Measurements from ENCODE around the gene SSBP2.
"Not testable (repeated sequence)": the region's sequence is repeated elsewhere in the genome, so short reads cannot be mapped to it uniquely, and the experiment has no call there.

SSBP2 gene

GRCh38 chr5:81694726-81695125 is 56.2 kb downstream of the SSBP2 start:
- Histone ChIP-seq H3K27me3 (replicated peaks; ENCODE audit: control insufficient read depth, insufficient read depth, low read length, poor library complexity, severe bottlenecking) (no peaks in the 10 kb centered on the region), H3K36me3 (ENCODE audit: control insufficient read depth, insufficient read depth, low read length) (no peaks in the 10 kb centered on the region), H3K4me1 (ENCODE audit: control insufficient read depth, insufficient read depth, low read length, poor library complexity, severe bottlenecking) (no peaks in the 10 kb centered on the region), H3K27ac (ENCODE audit: insufficient read depth, low read length, poor library complexity, severe bottlenecking) (no peak overlapping the region), H3K9me3 (ENCODE audit: control insufficient read depth, low read length) (no peaks in the 10 kb centered on the region), H3K4me3 (ENCODE audit: insufficient read depth, low read depth, low read length, poor library complexity, severe bottlenecking) (no peak overlapping the region)
- DNase-seq = no peak

GRCh38 chr5:81688215-81688614 is 62.7 kb downstream of the SSBP2 start:
- no peaks in the 10 kb centered on the region for H3K9me3 ChIP-seq (ENCODE audit: control insufficient read depth, low read length)

GRCh38 chr5:81687292-81687691 is 63.6 kb downstream of the SSBP2 start:
- H3K27ac ChIP-seq (ENCODE audit: insufficient read depth, low read length, poor library complexity, severe bottlenecking) = no peak overlapping the region
- H3K4me1 ChIP-seq (ENCODE audit: control insufficient read depth, insufficient read depth, low read length, poor library complexity, severe bottlenecking) = no peaks in the 10 kb centered on the region
- no peaks in the 10 kb centered on the region for H3K9me3 ChIP-seq (ENCODE audit: control insufficient read depth, low read length)
- peaks cover 5% of the 10 kb centered on the region for H3K36me3 ChIP-seq (ENCODE audit: control insufficient read depth, insufficient read depth, low read length)
- no peaks in the 10 kb centered on the region for H3K27me3 ChIP-seq (replicated peaks; ENCODE audit: control insufficient read depth, insufficient read depth, low read length, poor library complexity, severe bottlenecking)
- no peak overlapping the region for H3K4me3 ChIP-seq (ENCODE audit: insufficient read depth, low read depth, low read length, poor library complexity, severe bottlenecking)
- no peak for DNase-seq

More at GRCh38 chr5:81688215-81688614, 62.7 kb downstream of the SSBP2 start:
- H3K4me3 ChIP-seq (ENCODE audit: insufficient read depth, low read depth, low read length, poor library complexity, severe bottlenecking) = no peak overlapping the region
- no peak for DNase-seq
- H3K27ac ChIP-seq (ENCODE audit: insufficient read depth, low read length, poor library complexity, severe bottlenecking) = no peak overlapping the region
- H3K27me3 ChIP-seq (replicated peaks; ENCODE audit: control insufficient read depth, insufficient read depth, low read length, poor library complexity, severe bottlenecking) = no peaks in the 10 kb centered on the region
- peaks cover 5% of the 10 kb centered on the region for H3K36me3 ChIP-seq (ENCODE audit: control insufficient read depth, insufficient read depth, low read length)
- no peaks in the 10 kb centered on the region for H3K4me1 ChIP-seq (ENCODE audit: control insufficient read depth, insufficient read depth, low read length, poor library complexity, severe bottlenecking)

- H3K4me3 ChIP-seq (ENCODE audit: insufficient read depth, low read depth, low read length, poor library complexity, severe bottlenecking) = no peak overlapping the region
- H3K27me3 ChIP-seq (replicated peaks; ENCODE audit: control insufficient read depth, insufficient read depth, low read length, poor library complexity, severe bottlenecking) = no peaks in the 10 kb centered on the region
- no peaks in the 10 kb centered on the region for H3K9me3 ChIP-seq (ENCODE audit: control insufficient read depth, low read length)
- H3K36me3 ChIP-seq (ENCODE audit: control insufficient read depth, insufficient read depth, low read length) = peaks cover 5% of the 10 kb centered on the region
- H3K27ac ChIP-seq (ENCODE audit: insufficient read depth, low read length, poor library complexity, severe bottlenecking) = no peak overlapping the region
- H3K4me1 ChIP-seq (ENCODE audit: control insufficient read depth, insufficient read depth, low read length, poor library complexity, severe bottlenecking) = no peaks in the 10 kb centered on the region
- DNase-seq = no peak
Observed at GRCh38 chr5:81685471-81685870, 65.4 kb downstream of the SSBP2 start.

- no peaks in the 10 kb centered on the region for H3K36me3 ChIP-seq (ENCODE audit: control insufficient read depth, insufficient read depth, low read length)
- H3K4me3 ChIP-seq (ENCODE audit: insufficient read depth, low read depth, low read length, poor library complexity, severe bottlenecking) = no peak overlapping the region
- DNase-seq = no peak
- no peak overlapping the region for H3K27ac ChIP-seq (ENCODE audit: insufficient read depth, low read length, poor library complexity, severe bottlenecking)
- no peaks in the 10 kb centered on the region for H3K9me3 ChIP-seq (ENCODE audit: control insufficient read depth, low read length)
- H3K27me3 ChIP-seq (replicated peaks; ENCODE audit: control insufficient read depth, insufficient read depth, low read length, poor library complexity, severe bottlenecking) = no peaks in the 10 kb centered on the region
- no peaks in the 10 kb centered on the region for H3K4me1 ChIP-seq (ENCODE audit: control insufficient read depth, insufficient read depth, low read length, poor library complexity, severe bottlenecking)
Observed at GRCh38 chr5:81679885-81680284, 71.0 kb downstream of the SSBP2 start.

GRCh38 chr5:81675420-81675819 is 75.5 kb downstream of the SSBP2 start:
- Histone ChIP-seq H3K27ac (ENCODE audit: insufficient read depth, low read length, poor library complexity, severe bottlenecking) (no peak overlapping the region), H3K4me1 (ENCODE audit: control insufficient read depth, insufficient read depth, low read length, poor library complexity, severe bottlenecking) (no peaks in the 10 kb centered on the region), H3K9me3 (ENCODE audit: control insufficient read depth, low read length) (no peaks in the 10 kb centered on the region), H3K4me3 (ENCODE audit: insufficient read depth, low read depth, low read length, poor library complexity, severe bottlenecking) (no peak overlapping the region), H3K27me3 (replicated peaks; ENCODE audit: control insufficient read depth, insufficient read depth, low read length, poor library complexity, severe bottlenecking) (no peaks in the 10 kb centered on the region), H3K36me3 (ENCODE audit: control insufficient read depth, insufficient read depth, low read length) (no peaks in the 10 kb centered on the region)
- DNase-seq = no peak

- H3K9me3 ChIP-seq (ENCODE audit: control insufficient read depth, low read length) = no peaks in the 10 kb centered on the region
Observed at GRCh38 chr5:81665795-81666194, 85.1 kb downstream of the SSBP2 start.

GRCh38 chr5:81660624-81661023 is 90.3 kb downstream of the SSBP2 start:
- DNase-seq; H3K27me3 ChIP-seq (replicated peaks; ENCODE audit: control insufficient read depth, insufficient read depth, low read length, poor library complexity, severe bottlenecking); H3K36me3 ChIP-seq (ENCODE audit: control insufficient read depth, insufficient read depth, low read length); H3K4me3 ChIP-seq (ENCODE audit: insufficient read depth, low read depth, low read length, poor library complexity, severe bottlenecking); H3K9me3 ChIP-seq (ENCODE audit: control insufficient read depth, low read length); H3K4me1 ChIP-seq (ENCODE audit: control insufficient read depth, insufficient read depth, low read length, poor library complexity, severe bottlenecking); H3K27ac ChIP-seq (ENCODE audit: insufficient read depth, low read length, poor library complexity, severe bottlenecking): not testable (repeated sequence)

More at GRCh38 chr5:81665795-81666194, 85.1 kb downstream of the SSBP2 start:
- Histone ChIP-seq H3K27ac (ENCODE audit: insufficient read depth, low read length, poor library complexity, severe bottlenecking) (no peak overlapping the region), H3K4me1 (ENCODE audit: control insufficient read depth, insufficient read depth, low read length, poor library complexity, severe bottlenecking) (no peaks in the 10 kb centered on the region), H3K4me3 (ENCODE audit: insufficient read depth, low read depth, low read length, poor library complexity, severe bottlenecking) (no peak overlapping the region), H3K27me3 (replicated peaks; ENCODE audit: control insufficient read depth, insufficient read depth, low read length, poor library complexity, severe bottlenecking) (no peaks in the 10 kb centered on the region), H3K36me3 (ENCODE audit: control insufficient read depth, insufficient read depth, low read length) (no peaks in the 10 kb centered on the region)
- no peak for DNase-seq

GRCh38 chr5:81657386-81657785 is 93.5 kb downstream of the SSBP2 start:
- DNase-seq = no peak
- Histone ChIP-seq H3K4me3 (ENCODE audit: insufficient read depth, low read depth, low read length, poor library complexity, severe bottlenecking) (no peak overlapping the region), H3K36me3 (ENCODE audit: control insufficient read depth, insufficient read depth, low read length) (no peaks in the 10 kb centered on the region), H3K9me3 (ENCODE audit: control insufficient read depth, low read length) (no peaks in the 10 kb centered on the region), H3K4me1 (ENCODE audit: control insufficient read depth, insufficient read depth, low read length, poor library complexity, severe bottlenecking) (no peaks in the 10 kb centered on the region), H3K27ac (ENCODE audit: insufficient read depth, low read length, poor library complexity, severe bottlenecking) (no peak overlapping the region), H3K27me3 (replicated peaks; ENCODE audit: control insufficient read depth, insufficient read depth, low read length, poor library complexity, severe bottlenecking) (no peaks in the 10 kb centered on the region)

GRCh38 chr5:81656783-81657182 is 94.1 kb downstream of the SSBP2 start:
- no peaks in the 10 kb centered on the region for H3K4me1 ChIP-seq (ENCODE audit: control insufficient read depth, insufficient read depth, low read length, poor library complexity, severe bottlenecking)
- H3K4me3 ChIP-seq (ENCODE audit: insufficient read depth, low read depth, low read length, poor library complexity, severe bottlenecking) = no peak overlapping the region
- H3K27ac ChIP-seq (ENCODE audit: insufficient read depth, low read length, poor library complexity, severe bottlenecking) = no peak overlapping the region
- no peak for DNase-seq
- no peaks in the 10 kb centered on the region for H3K36me3 ChIP-seq (ENCODE audit: control insufficient read depth, insufficient read depth, low read length)
- no peaks in the 10 kb centered on the region for H3K27me3 ChIP-seq (replicated peaks; ENCODE audit: control insufficient read depth, insufficient read depth, low read length, poor library complexity, severe bottlenecking)
- H3K9me3 ChIP-seq (ENCODE audit: control insufficient read depth, low read length) = no peaks in the 10 kb centered on the region

- Histone ChIP-seq H3K27me3 (replicated peaks; ENCODE audit: control insufficient read depth, insufficient read depth, low read length, poor library complexity, severe bottlenecking) (no peaks in the 10 kb centered on the region), H3K4me1 (ENCODE audit: control insufficient read depth, insufficient read depth, low read length, poor library complexity, severe bottlenecking) (no peaks in the 10 kb centered on the region), H3K27ac (ENCODE audit: insufficient read depth, low read length, poor library complexity, severe bottlenecking) (no peak overlapping the region), H3K9me3 (ENCODE audit: control insufficient read depth, low read length) (no peaks in the 10 kb centered on the region), H3K4me3 (ENCODE audit: insufficient read depth, low read depth, low read length, poor library complexity, severe bottlenecking) (no peak overlapping the region), H3K36me3 (ENCODE audit: control insufficient read depth, insufficient read depth, low read length) (no peaks in the 10 kb centered on the region)
- no peak for DNase-seq
Observed at GRCh38 chr5:81650987-81651386, 99.9 kb downstream of the SSBP2 start.

All from effector memory CD4-positive, alpha-beta T cell (primary cell).